Right lobe of liver (tissue), 4 donors: ENCODE data around the gene AKR1C3.

Experiments
- POLR2A ChIP-seq: fragments of 450-650 bp; IDR thresholded peaks from one replicate; pipeline ENCODE4 v1.6.1; 2017; ENCODE audit warnings: antibody characterized with exemption, mild to moderate bottlenecking
- TF ChIP-seq, protein P1 (sequence below), 4 donors: fragments of 200-600 bp in 3 of 4; fragments of 450-650 bp in 1 of 4; IDR thresholded peaks; one replicate each; pipeline versions ENCODE4 v1.5.1 to v1.8.0; 2016 to 2022; ENCODE audit warnings: antibody characterized with exemption in 4 of 4, mild to moderate bottlenecking in 2 of 4
- donor health status: DM: no; HTN: no; CAD: no.
- donor health status: DM: no; HTN: no; CAD: no.
- donor health status: DM: no; HTN: yes; CAD: no.

DNA sequence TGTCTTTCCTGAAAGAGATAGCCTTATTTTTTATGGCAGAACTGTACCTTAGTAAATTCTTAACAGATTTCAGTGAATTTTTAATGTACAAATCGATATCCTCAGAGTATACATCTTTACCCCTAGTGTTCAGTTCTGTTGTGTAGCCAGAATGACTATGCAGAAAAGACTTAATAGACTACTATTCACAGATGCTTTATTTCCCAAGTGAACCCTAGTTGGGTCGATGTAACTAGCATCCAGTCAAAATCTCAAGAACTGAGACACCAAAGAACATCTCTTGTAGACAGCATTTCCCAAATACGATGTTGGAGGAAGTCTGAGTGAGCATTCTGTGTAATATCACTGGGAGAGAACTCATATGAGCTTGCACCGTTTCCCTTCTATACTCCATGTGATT, 1.5 kb downstream of the AKR1C3 start:
- TF ChIP-seq, protein P1, sequence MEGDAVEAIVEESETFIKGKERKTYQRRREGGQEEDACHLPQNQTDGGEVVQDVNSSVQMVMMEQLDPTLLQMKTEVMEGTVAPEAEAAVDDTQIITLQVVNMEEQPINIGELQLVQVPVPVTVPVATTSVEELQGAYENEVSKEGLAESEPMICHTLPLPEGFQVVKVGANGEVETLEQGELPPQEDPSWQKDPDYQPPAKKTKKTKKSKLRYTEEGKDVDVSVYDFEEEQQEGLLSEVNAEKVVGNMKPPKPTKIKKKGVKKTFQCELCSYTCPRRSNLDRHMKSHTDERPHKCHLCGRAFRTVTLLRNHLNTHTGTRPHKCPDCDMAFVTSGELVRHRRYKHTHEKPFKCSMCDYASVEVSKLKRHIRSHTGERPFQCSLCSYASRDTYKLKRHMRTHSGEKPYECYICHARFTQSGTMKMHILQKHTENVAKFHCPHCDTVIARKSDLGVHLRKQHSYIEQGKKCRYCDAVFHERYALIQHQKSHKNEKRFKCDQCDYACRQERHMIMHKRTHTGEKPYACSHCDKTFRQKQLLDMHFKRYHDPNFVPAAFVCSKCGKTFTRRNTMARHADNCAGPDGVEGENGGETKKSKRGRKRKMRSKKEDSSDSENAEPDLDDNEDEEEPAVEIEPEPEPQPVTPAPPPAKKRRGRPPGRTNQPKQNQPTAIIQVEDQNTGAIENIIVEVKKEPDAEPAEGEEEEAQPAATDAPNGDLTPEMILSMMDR (IDR thresholded peaks at IDR 0.05), result peak in 1 of 4 donors; percentile 23
- no peak for TF ChIP-seq POLR2A
